Osteoblast (primary cell): Measurements from ENCODE around the gene USB1. TPM values are rescaled to one million over a fixed set of nuclear protein-coding genes. Genes with fewer than 3 reads are reported as not detected.

Experiments
- DNase-seq: peaks from one replicate; pipeline ENCODE4 v3.0.0; 2011; ENCODE audit warnings: low spot score, mixed read lengths; ENCODE audit not compliant: insufficient read length; ENCODE audit errors: missing footprints
- H2AFZ ChIP-seq: 2 replicates; pipeline ENCODE4 v1.6.0; 2011; ENCODE audit warnings: mild to moderate bottlenecking, low read length
- H3K27ac ChIP-seq: 2 replicates; pipeline ENCODE4 v1.5.1; 2011; ENCODE audit warnings: mild to moderate bottlenecking, low read depth, low read length, moderate library complexity
- H3K27me3 ChIP-seq: 2 replicates; pipeline ENCODE4 v1.6.0; 2012; ENCODE audit warnings: mild to moderate bottlenecking, control low read depth, inconsistent platforms, low read length, moderate library complexity; ENCODE audit not compliant: insufficient read depth
- H3K36me3 ChIP-seq: 2 replicates; pipeline ENCODE4 v1.5.1; 2011; ENCODE audit warnings: mild to moderate bottlenecking, low read length, control low read depth, moderate library complexity; ENCODE audit not compliant: insufficient read depth
- H3K4me1 ChIP-seq: 2 replicates; pipeline ENCODE4 v1.5.1; 2011; ENCODE audit warnings: mild to moderate bottlenecking, low read length, control low read depth, moderate library complexity; ENCODE audit not compliant: insufficient read depth
- H3K4me2 ChIP-seq: 2 replicates; pipeline ENCODE4 v1.6.0; 2011; ENCODE audit warnings: mild to moderate bottlenecking, low read length; ENCODE audit not compliant: insufficient read depth
- H3K4me3 ChIP-seq: fragments of 200-600 bp; sonication (generic); 3 replicates; pipeline ENCODE4 v1.5.1; 2012; ENCODE audit warnings: mild to moderate bottlenecking, low read length, inconsistent platforms; ENCODE audit not compliant: insufficient read depth
- H3K79me2 ChIP-seq: 2 replicates; pipeline ENCODE4 v1.6.0; 2012; ENCODE audit warnings: mild to moderate bottlenecking, low read length, control low read depth, inconsistent platforms; ENCODE audit not compliant: insufficient read depth
- H3K9me3 ChIP-seq: 2 replicates; pipeline ENCODE4 v1.5.1; 2011; ENCODE audit warnings: low read depth, low read length, control low read depth
- H4K20me1 ChIP-seq: 2 replicates; pipeline ENCODE4 v1.6.0; 2012; ENCODE audit warnings: mild to moderate bottlenecking, low read length, control low read depth; ENCODE audit not compliant: insufficient read depth
- CTCF ChIP-seq: IDR thresholded peaks from 2 replicates; pipeline ENCODE4 v1.5.1; 2011; ENCODE audit warnings: mild to moderate bottlenecking, low read depth, low read length, moderate library complexity; ENCODE audit errors: extremely low read depth
- total RNA-seq: library from RNA; depleted of rRNA; stranded (reverse); fragments of >200 nt; gene quantifications from 2 replicates; pipeline ENCODE4 v1.2.3, GENCODE V29; 2012

The USB1 gene
- total RNA-seq, 1 donor = 19.2 TPM

GRCh38 chr16:58034128-58034685 lies 33.0 kb downstream of the USB1 start:
- Histone ChIP-seq H3K36me3 (no peaks in the 10 kb centered on the region), H3K27me3 (peaks cover 4% of the 10 kb centered on the region), H2AFZ (no peak overlapping the region), H3K4me1 (no peaks in the 10 kb centered on the region), H3K4me2 (no peak overlapping the region), H4K20me1 (no peaks in the 10 kb centered on the region), H3K27ac (no peak overlapping the region), H3K9me3 (no peaks in the 10 kb centered on the region), H3K4me3 (no peak overlapping the region), H3K79me2 (no peaks in the 10 kb centered on the region)
- no peak for TF ChIP-seq CTCF
- peak; percentile 64 for DNase-seq

- Histone ChIP-seq H4K20me1 (no peaks in the 10 kb centered on the region), H2AFZ (no peak overlapping the region), H3K4me1 (no peaks in the 10 kb centered on the region), H3K27me3 (no peaks in the 10 kb centered on the region), H3K36me3 (no peaks in the 10 kb centered on the region), H3K4me2 (no peak overlapping the region), H3K79me2 (no peaks in the 10 kb centered on the region), H3K27ac (no peak overlapping the region), H3K9me3 (no peaks in the 10 kb centered on the region), H3K4me3 (no peak overlapping the region)
- peak; percentile 58 for DNase-seq
- TF ChIP-seq CTCF = no peak
Observed at GRCh38 chr16:58034774-58035173, 33.6 kb downstream of the USB1 start.

- no peaks in the 10 kb centered on the region for H4K20me1 ChIP-seq
- no peaks in the 10 kb centered on the region for H3K9me3 ChIP-seq
- DNase-seq = peak; percentile 75
- no peaks in the 10 kb centered on the region for H3K36me3 ChIP-seq
- no peak for TF ChIP-seq CTCF
- H3K27ac ChIP-seq = no peak overlapping the region
- H3K27me3 ChIP-seq = no peaks in the 10 kb centered on the region
- H3K79me2 ChIP-seq = no peaks in the 10 kb centered on the region
- no peak overlapping the region for H3K4me2 ChIP-seq
- no peak overlapping the region for H2AFZ ChIP-seq
- H3K4me3 ChIP-seq = no peak overlapping the region
- H3K4me1 ChIP-seq = no peaks in the 10 kb centered on the region
Observed at GRCh38 chr16:58035356-58036170, 34.4 kb downstream of the USB1 start.

- Histone ChIP-seq H3K36me3 (no peaks in the 10 kb centered on the region), H3K79me2 (no peaks in the 10 kb centered on the region), H3K4me1 (no peaks in the 10 kb centered on the region), H3K27ac (no peak overlapping the region), H4K20me1 (no peaks in the 10 kb centered on the region), H3K4me2 (no peak overlapping the region), H3K27me3 (no peaks in the 10 kb centered on the region), H2AFZ (no peak overlapping the region), H3K4me3 (no peak overlapping the region), H3K9me3 (no peaks in the 10 kb centered on the region)
- TF ChIP-seq CTCF = no peak
- DNase-seq = peak; percentile 88
Observed at GRCh38 chr16:58036943-58037342, 35.7 kb downstream of the USB1 start.
